Measurements from ENCODE around the gene HSH2D.

DNA sequence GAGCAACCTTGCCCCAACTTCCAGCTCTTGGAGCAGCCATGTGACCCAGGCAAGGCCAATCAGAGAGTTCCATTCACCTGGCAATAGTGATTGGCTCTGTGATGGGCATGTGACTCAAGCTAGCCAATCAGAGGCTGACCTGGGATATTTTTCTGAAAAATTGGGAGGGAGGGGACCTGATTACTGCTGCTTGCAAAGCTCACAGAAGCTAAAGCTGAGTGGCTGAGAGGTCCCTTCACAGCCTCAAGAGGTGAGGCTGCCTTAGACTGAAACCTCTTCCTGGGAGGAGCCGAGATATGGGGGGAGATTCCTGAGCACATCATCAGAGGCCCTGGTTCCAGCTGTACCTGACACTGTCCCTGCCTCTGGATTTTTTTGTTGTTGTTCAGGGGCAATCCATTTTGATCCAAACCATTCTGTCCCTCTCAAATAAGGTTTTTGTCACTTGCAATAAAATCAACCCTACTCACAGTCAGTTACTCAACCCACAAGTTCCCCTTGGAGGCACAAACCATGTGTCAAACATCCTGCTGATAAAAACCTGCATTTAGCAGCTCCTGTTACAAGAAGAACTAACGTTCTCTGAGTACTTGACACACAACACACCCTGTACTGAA is 25.1 kb downstream of the HSH2D start:
- no peak for TF ChIP-seq POLR2A (IDR thresholded peaks at IDR 0.05)
- TF ChIP-seq, protein P1, sequence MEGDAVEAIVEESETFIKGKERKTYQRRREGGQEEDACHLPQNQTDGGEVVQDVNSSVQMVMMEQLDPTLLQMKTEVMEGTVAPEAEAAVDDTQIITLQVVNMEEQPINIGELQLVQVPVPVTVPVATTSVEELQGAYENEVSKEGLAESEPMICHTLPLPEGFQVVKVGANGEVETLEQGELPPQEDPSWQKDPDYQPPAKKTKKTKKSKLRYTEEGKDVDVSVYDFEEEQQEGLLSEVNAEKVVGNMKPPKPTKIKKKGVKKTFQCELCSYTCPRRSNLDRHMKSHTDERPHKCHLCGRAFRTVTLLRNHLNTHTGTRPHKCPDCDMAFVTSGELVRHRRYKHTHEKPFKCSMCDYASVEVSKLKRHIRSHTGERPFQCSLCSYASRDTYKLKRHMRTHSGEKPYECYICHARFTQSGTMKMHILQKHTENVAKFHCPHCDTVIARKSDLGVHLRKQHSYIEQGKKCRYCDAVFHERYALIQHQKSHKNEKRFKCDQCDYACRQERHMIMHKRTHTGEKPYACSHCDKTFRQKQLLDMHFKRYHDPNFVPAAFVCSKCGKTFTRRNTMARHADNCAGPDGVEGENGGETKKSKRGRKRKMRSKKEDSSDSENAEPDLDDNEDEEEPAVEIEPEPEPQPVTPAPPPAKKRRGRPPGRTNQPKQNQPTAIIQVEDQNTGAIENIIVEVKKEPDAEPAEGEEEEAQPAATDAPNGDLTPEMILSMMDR (IDR thresholded peaks at IDR 0.05), result no peak

Measured in Peyer's patch (tissue), 4 donors.